Measurements from ENCODE around the gene SLC39A5. TPM values are rescaled to one million over a fixed set of nuclear protein-coding genes. Genes with fewer than 3 reads are reported as not detected.
"Not testable (repeated sequence)": the region's sequence is repeated elsewhere in the genome, so short reads cannot be mapped to it uniquely, and the experiment has no call there.

Gene SLC39A5
- total RNA-seq, 1 donor from 2014 or later = 65.2 TPM

DNA sequence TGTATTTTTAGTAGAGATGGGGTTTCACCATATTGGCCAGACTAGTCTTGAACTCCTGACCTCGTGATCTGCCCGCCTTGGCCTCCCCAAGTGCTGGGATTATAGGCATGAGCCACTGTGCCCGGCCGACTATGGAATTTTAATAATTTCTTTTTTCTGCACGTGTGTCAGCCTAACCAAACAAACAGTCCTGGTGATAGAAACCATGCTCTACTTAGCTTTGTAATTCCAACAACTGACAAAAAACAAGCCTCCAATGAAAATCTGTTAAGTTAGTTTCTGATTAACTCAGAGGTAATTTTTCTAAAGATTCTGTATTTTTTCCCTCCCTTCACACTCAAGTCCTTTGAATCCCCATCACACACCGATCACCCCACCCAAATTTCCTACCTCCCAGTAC lies 52.2 kb downstream of the SLC39A5 start:
- peaks cover 24% of the 10 kb centered on the region for H3K36me3 Mint-ChIP-seq (ENCODE audit: insufficient read depth)
- no peaks in the 10 kb centered on the region for H3K9me3 Mint-ChIP-seq (ENCODE audit: low read depth)
- no peak overlapping the region for H3K4me3 Mint-ChIP-seq (ENCODE audit: low read depth)
- DNase-seq (ENCODE audit: low spot score, unreplicated experiment) = no peak
- TF ChIP-seq, protein P1, sequence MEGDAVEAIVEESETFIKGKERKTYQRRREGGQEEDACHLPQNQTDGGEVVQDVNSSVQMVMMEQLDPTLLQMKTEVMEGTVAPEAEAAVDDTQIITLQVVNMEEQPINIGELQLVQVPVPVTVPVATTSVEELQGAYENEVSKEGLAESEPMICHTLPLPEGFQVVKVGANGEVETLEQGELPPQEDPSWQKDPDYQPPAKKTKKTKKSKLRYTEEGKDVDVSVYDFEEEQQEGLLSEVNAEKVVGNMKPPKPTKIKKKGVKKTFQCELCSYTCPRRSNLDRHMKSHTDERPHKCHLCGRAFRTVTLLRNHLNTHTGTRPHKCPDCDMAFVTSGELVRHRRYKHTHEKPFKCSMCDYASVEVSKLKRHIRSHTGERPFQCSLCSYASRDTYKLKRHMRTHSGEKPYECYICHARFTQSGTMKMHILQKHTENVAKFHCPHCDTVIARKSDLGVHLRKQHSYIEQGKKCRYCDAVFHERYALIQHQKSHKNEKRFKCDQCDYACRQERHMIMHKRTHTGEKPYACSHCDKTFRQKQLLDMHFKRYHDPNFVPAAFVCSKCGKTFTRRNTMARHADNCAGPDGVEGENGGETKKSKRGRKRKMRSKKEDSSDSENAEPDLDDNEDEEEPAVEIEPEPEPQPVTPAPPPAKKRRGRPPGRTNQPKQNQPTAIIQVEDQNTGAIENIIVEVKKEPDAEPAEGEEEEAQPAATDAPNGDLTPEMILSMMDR (IDR thresholded peaks at IDR 0.05; ENCODE audit: unreplicated experiment) = no peak
- H3K27me3 Mint-ChIP-seq = no peaks in the 10 kb centered on the region
- H3K27ac Mint-ChIP-seq = no peak overlapping the region
- H3K4me1 Mint-ChIP-seq (ENCODE audit: low read depth) = peaks cover 3% of the 10 kb centered on the region

DNA sequence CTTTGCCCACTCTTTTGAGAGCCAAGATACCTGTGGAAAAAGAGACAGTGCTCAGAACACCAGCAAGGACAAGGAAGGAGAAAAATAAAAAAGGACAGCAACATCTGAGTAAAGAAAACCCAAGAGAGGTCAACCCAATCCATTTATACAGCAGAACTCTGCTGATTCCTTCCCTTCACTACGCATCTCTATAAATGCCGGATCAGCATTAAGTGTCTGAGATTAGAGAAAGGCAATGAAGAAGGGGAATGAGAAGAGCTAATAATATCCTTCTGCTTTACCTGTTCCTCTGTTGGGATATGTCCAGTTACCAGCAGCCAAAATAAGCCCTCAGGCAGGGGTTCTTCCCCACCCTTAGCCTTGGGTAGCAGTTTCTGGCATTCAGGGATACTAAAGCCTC lies 52.7 kb downstream of the SLC39A5 start:
- Mint-ChIP-seq H3K36me3 (ENCODE audit: insufficient read depth) (peaks cover 24% of the 10 kb centered on the region), H3K27ac (no peak overlapping the region), H3K9me3 (ENCODE audit: low read depth) (no peaks in the 10 kb centered on the region), H3K27me3 (no peaks in the 10 kb centered on the region), H3K4me1 (ENCODE audit: low read depth) (peaks cover 3% of the 10 kb centered on the region), H3K4me3 (ENCODE audit: low read depth) (no peak overlapping the region)
- DNase-seq (ENCODE audit: low spot score, unreplicated experiment) = no peak
- TF ChIP-seq, protein P1 (IDR thresholded peaks at IDR 0.05; ENCODE audit: unreplicated experiment) = no peak

DNA sequence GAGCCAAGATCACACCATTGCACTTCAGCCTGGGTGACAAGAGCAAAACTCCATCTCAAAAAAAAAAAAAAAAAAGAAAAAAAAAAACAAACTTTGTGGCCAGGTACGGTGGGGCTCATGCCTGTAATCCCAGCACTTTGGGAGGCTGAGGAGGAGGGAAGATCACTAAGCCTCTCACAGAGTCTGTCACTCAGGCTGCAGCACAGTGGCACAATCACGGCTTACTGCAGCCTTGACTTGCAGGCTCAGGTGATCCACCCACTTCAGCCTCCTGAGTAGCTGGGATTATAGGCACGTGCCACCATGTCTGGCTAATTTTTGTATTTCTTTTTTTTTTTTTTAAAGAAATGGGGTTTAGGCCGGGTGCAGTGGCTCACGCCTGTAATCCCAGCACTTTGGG lies 54.4 kb downstream of the SLC39A5 start:
- not testable (repeated sequence) for H3K4me1 Mint-ChIP-seq (ENCODE audit: low read depth); H3K27ac Mint-ChIP-seq; H3K4me3 Mint-ChIP-seq (ENCODE audit: low read depth); H3K9me3 Mint-ChIP-seq (ENCODE audit: low read depth); H3K27me3 Mint-ChIP-seq; DNase-seq (ENCODE audit: low spot score, unreplicated experiment)
- peaks cover 23% of the 10 kb centered on the region for H3K36me3 Mint-ChIP-seq (ENCODE audit: insufficient read depth)

DNA sequence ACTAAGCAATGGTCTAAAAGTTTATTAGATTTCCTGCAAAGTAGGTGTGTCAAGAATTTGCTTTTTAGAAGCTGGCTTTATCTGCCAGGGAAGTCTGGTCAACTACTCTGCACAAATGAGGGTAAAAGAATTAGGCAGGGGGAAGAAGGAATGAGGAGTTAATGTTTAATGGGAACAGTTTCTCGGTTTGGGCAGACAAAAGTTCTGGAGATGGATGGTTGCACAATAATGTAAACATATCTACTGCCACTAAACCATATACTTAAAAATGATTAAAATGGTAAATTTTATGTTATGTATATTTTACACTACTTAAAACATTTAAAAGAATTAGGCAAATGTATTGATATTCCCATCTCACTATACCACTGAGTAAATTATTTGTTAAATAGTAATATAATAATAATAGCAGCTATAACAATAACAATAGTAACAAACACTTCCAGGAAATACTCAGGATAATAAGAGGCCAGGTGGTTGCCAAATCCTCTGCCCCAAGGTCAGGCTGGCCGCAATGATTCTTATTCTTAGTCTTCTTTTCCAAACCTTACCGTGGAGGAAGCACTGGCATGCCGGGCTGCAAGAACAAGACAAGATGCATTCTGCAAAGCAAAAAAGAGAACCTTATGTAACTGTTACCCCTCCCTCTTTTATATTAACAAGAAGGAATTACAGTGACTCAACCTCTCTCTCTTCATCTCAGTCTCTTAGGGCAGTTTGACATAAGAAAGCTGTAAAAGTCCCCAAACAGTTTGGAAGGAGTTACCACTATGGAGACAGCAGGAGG lies 56.4 kb downstream of the SLC39A5 start:
- no peak for DNase-seq (ENCODE audit: low spot score, unreplicated experiment)
- H3K27me3 Mint-ChIP-seq = no peaks in the 10 kb centered on the region
- H3K4me1 Mint-ChIP-seq (ENCODE audit: low read depth) = peaks cover 3% of the 10 kb centered on the region
- H3K4me3 Mint-ChIP-seq (ENCODE audit: low read depth) = no peak overlapping the region
- no peak overlapping the region for H3K27ac Mint-ChIP-seq
- TF ChIP-seq, protein P1 (IDR thresholded peaks at IDR 0.05; ENCODE audit: unreplicated experiment) = no peak
- peaks cover 21% of the 10 kb centered on the region for H3K36me3 Mint-ChIP-seq (ENCODE audit: insufficient read depth)
- no peaks in the 10 kb centered on the region for H3K9me3 Mint-ChIP-seq (ENCODE audit: low read depth)

Other genes starting within 250 kb of the SLC39A5 start
- gene SUOX, start 232.8 kb upstream of the SLC39A5 start, total RNA-seq = 44.8 and 45.6 TPM in 2 replicates
- 20.6 and 21.0 TPM in 2 replicates for gene IKZF4, start 209.0 kb upstream of the SLC39A5 start, total RNA-seq
- gene RPS26, start 188.1 kb upstream of the SLC39A5 start, total RNA-seq = 30.2 and 39.3 TPM in 2 replicates
- 206 and 221 TPM in 2 replicates for gene ERBB3, start 149.9 kb upstream of the SLC39A5 start, total RNA-seq
- 103 and 106 TPM in 2 replicates for gene PA2G4, start 125.5 kb upstream of the SLC39A5 start, total RNA-seq
- 3,912 and 3,916 TPM in 2 replicates for gene RPL41, start 113.4 kb upstream of the SLC39A5 start, total RNA-seq
- 12.0 and 13.8 TPM in 2 replicates for gene ZC3H10, start 111.8 kb upstream of the SLC39A5 start, total RNA-seq
- gene ESYT1, start 101.8 kb upstream of the SLC39A5 start, total RNA-seq = 102 TPM in 2 replicates
- gene MYL6B, start 77.5 kb upstream of the SLC39A5 start, total RNA-seq = 169 and 172 TPM in 2 replicates
- gene MYL6, start 71.7 kb upstream of the SLC39A5 start, total RNA-seq = 1,155 and 1,178 TPM in 2 replicates
- gene SMARCC2, start 40.6 kb upstream of the SLC39A5 start, total RNA-seq = 202 and 207 TPM in 2 replicates
- 50.0 and 50.8 TPM in 2 replicates for gene RNF41, start 8.1 kb upstream of the SLC39A5 start, total RNA-seq
- gene NABP2, start 5.7 kb upstream of the SLC39A5 start, total RNA-seq = 37.9 and 40.5 TPM in 2 replicates
- gene ANKRD52, start 28.3 kb downstream of the SLC39A5 start, total RNA-seq = 60.3 and 64.3 TPM in 2 replicates
- gene COQ10A, start 36.9 kb downstream of the SLC39A5 start, total RNA-seq = 23.6 and 24.6 TPM in 2 replicates
- gene CS, start 70.3 kb downstream of the SLC39A5 start, total RNA-seq = 209 and 216 TPM in 2 replicates
- gene CNPY2, start 85.9 kb downstream of the SLC39A5 start, total RNA-seq = 225 and 230 TPM in 2 replicates
- 69.3 and 73.1 TPM in 2 replicates for gene PAN2, start 103.9 kb downstream of the SLC39A5 start, total RNA-seq
- 0.67 and 0.89 TPM in 2 replicates for gene IL23A, start 108.8 kb downstream of the SLC39A5 start, total RNA-seq
- 158 and 163 TPM in 2 replicates for gene STAT2, start 130.1 kb downstream of the SLC39A5 start, total RNA-seq
- not detected in 2 replicates for gene APOF, start 132.8 kb downstream of the SLC39A5 start, total RNA-seq
- gene TIMELESS, start 219.4 kb downstream of the SLC39A5 start, total RNA-seq = 58.0 and 65.5 TPM in 2 replicates
- not detected in 2 replicates for gene MIP, start 224.6 kb downstream of the SLC39A5 start, total RNA-seq
- 4.6 TPM in 2 replicates for gene SPRYD4, start 238.5 kb downstream of the SLC39A5 start, total RNA-seq

Data from progenitor cell of endocrine pancreas (in vitro differentiated cells).